Prostate gland (tissue), 2 donors: ENCODE data around the gene MTMR3. TPM values are rescaled to one million over a fixed set of nuclear protein-coding genes. Genes with fewer than 3 reads are reported as not detected.
"Not testable (repeated sequence)": the region's sequence is repeated elsewhere in the genome, so short reads cannot be mapped to it uniquely, and the experiment has no call there.

Experiments
- DNase-seq: peaks from one replicate; pipeline ENCODE4 v3.0.0-alpha.2; 2019; ENCODE audit warnings: low spot score
- H3K27ac ChIP-seq, 2 donors: fragments of 200-600 bp; sonication (generic); 2 replicates each; pipeline ENCODE4 v1.5.1; 2017 to 2019
- H3K27me3 ChIP-seq: fragments of 200-600 bp; sonication (generic); replicated peaks from 2 replicates; pipeline ENCODE4 v1.5.1; 2019; ENCODE audit not compliant: insufficient read depth
- H3K36me3 ChIP-seq, 2 donors: fragments of 200-600 bp; sonication (generic); 1 replicate in 1 of 2; 2 replicates in 1 of 2; pipeline versions ENCODE4 v1.5.1 to v1.8.1; 2017 to 2019
- H3K4me1 ChIP-seq: fragments of 200-600 bp; sonication (generic); replicated peaks from 2 replicates; pipeline ENCODE4 v1.5.1; 2019
- H3K4me3 ChIP-seq, 2 donors: fragments of 200-600 bp; sonication (generic); 2 replicates each; pipeline ENCODE4 v1.5.1; 2017 to 2019
- H3K9me3 ChIP-seq: fragments of 200-600 bp; sonication (generic); 2 replicates; pipeline ENCODE4 v1.5.1; 2017
- CTCF ChIP-seq, 4 experiments: fragments of 200-600 bp in 2 of 4; fragments of 450-650 bp in 2 of 4; sonication (generic) in 2 of 4; IDR thresholded peaks; 1 replicate in 3 of 4; 2 replicates in 1 of 4; pipeline ENCODE4 v1.5.1; 2016 to 2019; ENCODE audit warnings: antibody characterized with exemption in 4 of 4, mild to moderate bottlenecking in 2 of 4, moderate library complexity in 2 of 4
- POLR2A ChIP-seq: fragments of 450-650 bp; IDR thresholded peaks from one replicate; pipeline ENCODE4 v1.6.1; 2016; ENCODE audit warnings: antibody characterized with exemption, mild to moderate bottlenecking
- POLR2AphosphoS5 ChIP-seq: sonication (generic); formaldehyde crosslinking; IDR thresholded peaks from one replicate; pipeline ENCODE4 v1.6.1; 2017; ENCODE audit warnings: antibody characterized with exemption
- WGBS: methylation state at CpG from one replicate; pipeline ENCODE4 v1.1.5; 2018; 5-methylcytosine and 5-hydroxymethylcytosine counted together
- intact Hi-C: fragments of 100-400 bp; cut with DNase I; formaldehyde crosslinking; loops from one replicate; pipeline ENCODE4 v1.14.2; 2022
- total RNA-seq, 2 donors: library from RNA; depleted of rRNA; stranded (reverse); fragments of >200 nt; gene quantifications; one replicate each; pipeline ENCODE4 v1.1.0, GENCODE V29; 2016

Gene MTMR3
- total RNA-seq, 2 donors from 2014 or later: 37.9 to 93.7 TPM

DNA sequence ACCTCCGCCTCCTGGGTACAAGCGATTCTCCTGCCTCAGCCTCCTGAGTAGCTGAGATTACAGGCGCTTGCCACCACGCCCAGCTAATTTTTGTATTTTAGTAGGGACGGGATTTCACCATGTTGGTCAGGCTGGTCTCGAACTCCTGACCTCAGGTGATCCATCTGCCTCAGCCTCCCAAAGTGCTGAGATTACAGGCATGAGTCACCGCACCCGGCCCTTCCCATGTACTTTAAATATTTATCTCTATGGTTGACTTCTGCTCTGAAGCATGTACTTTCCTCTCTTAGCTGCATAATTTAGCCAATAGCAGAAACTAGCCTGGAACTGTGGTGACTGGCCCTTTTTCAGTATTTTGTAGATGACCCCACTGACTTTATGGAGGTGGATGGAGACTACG lies 90.7 kb downstream of the MTMR3 start:
- H3K27ac ChIP-seq, intact Hi-C loops, H3K9me3 ChIP-seq, H3K4me1 ChIP-seq, DNase-seq, H3K4me3 ChIP-seq, H3K36me3 ChIP-seq, H3K27me3 ChIP-seq: not testable (repeated sequence)
- peak; percentile 15 for TF ChIP-seq POLR2AphosphoS5
- 91% methylated on average over 9 of the region's 9 CpGs for WGBS

- intact Hi-C loops: no loop called here
- DNase-seq: no peak
- H3K4me3 ChIP-seq: no peak overlapping the region
- no peaks in the 10 kb centered on the region for H3K36me3 ChIP-seq
- WGBS: 97% methylated on average over 7 of the region's 7 CpGs
- no peak overlapping the region for H3K27ac ChIP-seq
- TF ChIP-seq POLR2AphosphoS5 (no peak), POLR2A (no peak), CTCF (IDR thresholded peaks at IDR 0.05) (no peak)
- no peaks in the 10 kb centered on the region for H3K9me3 ChIP-seq
- H3K4me1 ChIP-seq: peaks cover 6% of the 10 kb centered on the region
- H3K27me3 ChIP-seq: no peaks in the 10 kb centered on the region
These were observed 92.5 kb downstream of the MTMR3 start for GRCh38 chr22:29975494-29975893.

GRCh38 chr22:29977107-29977506 lies 94.1 kb downstream of the MTMR3 start:
- no peaks in the 10 kb centered on the region for H3K36me3 ChIP-seq
- peaks cover 6% of the 10 kb centered on the region for H3K4me1 ChIP-seq
- H3K9me3 ChIP-seq: no peaks in the 10 kb centered on the region
- intact Hi-C loops: no loop called here
- no peak overlapping the region for H3K4me3 ChIP-seq
- 91% methylated on average over 3 of the region's 3 CpGs for WGBS
- no peak for DNase-seq
- no peak for TF ChIP-seq POLR2AphosphoS5
- TF ChIP-seq CTCF (IDR thresholded peaks at IDR 0.05): no peak
- no peak for TF ChIP-seq POLR2A
- H3K27me3 ChIP-seq: no peaks in the 10 kb centered on the region
- H3K27ac ChIP-seq: no peak overlapping the region

- DNase-seq: no peak
- Histone ChIP-seq H3K4me3 (no peak overlapping the region), H3K9me3 (no peaks in the 10 kb centered on the region), H3K27me3 (no peaks in the 10 kb centered on the region), H3K4me1 (peaks cover 8% of the 10 kb centered on the region), H3K27ac (no peak overlapping the region), H3K36me3 (no peaks in the 10 kb centered on the region)
- no peak for TF ChIP-seq POLR2A
- intact Hi-C loops: no loop called here
- 20% methylated on average over 3 of the region's 3 CpGs for WGBS
These were observed 96.9 kb downstream of the MTMR3 start for GRCh38 chr22:29979777-29980321.

DNA sequence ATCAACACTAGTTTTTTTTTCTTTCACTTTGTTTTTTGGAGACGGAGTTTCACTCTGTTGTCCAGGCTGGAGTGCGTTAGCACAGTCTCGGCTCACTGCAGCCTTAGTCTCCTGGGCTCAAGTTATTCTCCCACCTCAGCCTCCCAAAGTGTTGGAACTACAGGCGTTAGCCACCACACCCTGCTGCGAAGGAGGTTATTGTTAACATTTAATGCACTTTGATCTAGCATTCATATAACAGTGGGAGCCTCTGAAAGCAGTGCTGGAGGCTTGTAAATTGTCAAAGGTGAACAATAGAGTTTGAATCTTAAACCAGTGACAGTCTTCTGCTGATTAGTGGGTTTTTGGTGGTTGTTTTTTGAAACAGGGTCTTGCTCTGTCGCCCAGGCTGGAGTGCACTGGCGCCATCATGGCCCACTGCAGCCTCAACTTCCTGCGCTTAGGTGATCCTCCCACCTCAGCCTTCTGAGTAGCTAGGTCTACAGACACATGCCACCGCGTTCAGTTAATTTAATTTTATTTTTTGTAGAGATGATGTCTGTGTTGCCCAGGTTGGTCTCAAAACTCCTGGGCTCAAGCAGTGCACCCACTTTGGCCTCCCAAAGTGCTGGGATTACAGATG lies 100.4 kb downstream of the MTMR3 start:
- H3K27me3 ChIP-seq: no peaks in the 10 kb centered on the region
- intact Hi-C loops: no loop called here
- DNase-seq: no peak
- H3K36me3 ChIP-seq: no peaks in the 10 kb centered on the region
- 79% methylated on average over 10 of the region's 10 CpGs for WGBS
- no peaks in the 10 kb centered on the region for H3K9me3 ChIP-seq
- no peak overlapping the region for H3K27ac ChIP-seq
- no peak overlapping the region for H3K4me3 ChIP-seq
- H3K4me1 ChIP-seq: peaks cover 14% of the 10 kb centered on the region
- TF ChIP-seq POLR2AphosphoS5: no peak
- no peak for TF ChIP-seq CTCF (IDR thresholded peaks at IDR 0.05)
- TF ChIP-seq POLR2A: no peak

GRCh38 chr22:29985912-29986311 lies 102.9 kb downstream of the MTMR3 start:
- H3K36me3 ChIP-seq: no peaks in the 10 kb centered on the region
- no peak for DNase-seq
- intact Hi-C loops: no loop called here
- 19% methylated on average over 1 of the region's 1 CpG for WGBS
- H3K27me3 ChIP-seq: no peaks in the 10 kb centered on the region
- H3K4me3 ChIP-seq: no peak overlapping the region
- no peaks in the 10 kb centered on the region for H3K9me3 ChIP-seq
- H3K4me1 ChIP-seq: peaks cover 9% of the 10 kb centered on the region
- TF ChIP-seq POLR2AphosphoS5 (no peak), CTCF (IDR thresholded peaks at IDR 0.05) (no peak), POLR2A (no peak)
- no peak overlapping the region for H3K27ac ChIP-seq
